K562 (cell line): ENCODE measurements around the gene RALB. TPM values are rescaled to one million over a fixed set of nuclear protein-coding genes. Genes with fewer than 3 reads are reported as not detected.
A peak's percentile ranks its signal among the peaks of the same experiment; 100 is the strongest.

ENCODE experiments used
- BRD9 ChIP-seq: fragments of 450-650 bp; IDR thresholded peaks from 2 replicates; pipeline ENCODE4 v1.6.1; 2018; ENCODE audit warnings: low read depth; ENCODE audit not compliant: partially characterized antibody
- CLOCK ChIP-seq: fragments of 250-450 bp; sonication (Bioruptor Pico); IDR thresholded peaks from 2 replicates; pipeline ENCODE4 v1.4.0; 2020; ENCODE audit warnings: mild to moderate bottlenecking, moderate library complexity, borderline replicate concordance
- DPF2 ChIP-seq: fragments of 450-650 bp; IDR thresholded peaks from 2 replicates; pipeline ENCODE4 v1.6.1; 2016
- ELF4 ChIP-seq: fragments of 450-650 bp; formaldehyde crosslinking; IDR thresholded peaks from 2 replicates; pipeline ENCODE4 v1.4.0; 2022; ENCODE audit warnings: missing genetic modification characterization
- ETS1 ChIP-seq: conservative IDR thresholded peaks from 2 replicates; pipeline ENCODE4 v1.6.1; 2011; ENCODE audit warnings: low read depth, mild to moderate bottlenecking, low read length; ENCODE audit not compliant: control insufficient read depth
- FOXA3 ChIP-seq, 2 experiments: fragments of 450-650 bp in 1 of 2; sonication (generic) in 1 of 2; formaldehyde crosslinking; IDR thresholded peaks in 1 of 2; conservative IDR thresholded peaks in 1 of 2; 2 replicates each; pipeline versions ENCODE4 v1.4.0 to v1.8.0; 2020 to 2022; ENCODE audit warnings: mild to moderate bottlenecking in 2 of 2, missing genetic modification reagents in 1 of 2
- FUS ChIP-seq: fragments of 200-400 bp; formaldehyde crosslinking; optimal IDR thresholded peaks from 2 replicates; pipeline ENCODE3; 2017; ENCODE audit warnings: low read depth, low read length
- GABPB1 ChIP-seq: sonication (generic); formaldehyde crosslinking; IDR thresholded peaks from 2 replicates; pipeline ENCODE4 v1.8.0; 2022; ENCODE audit warnings: mild to moderate bottlenecking, missing genetic modification reagents
- IFI16 ChIP-seq: fragments of 250-450 bp; sonication (Bioruptor Pico); IDR thresholded peaks from 2 replicates; pipeline ENCODE4 v2.1.2; 2022; ENCODE audit warnings: mild to moderate bottlenecking, inconsistent platforms
- KAT8 ChIP-seq: fragments of 450-650 bp; IDR thresholded peaks from 2 replicates; pipeline ENCODE4 v1.6.1; 2016; ENCODE audit warnings: low read depth, mild to moderate bottlenecking
- MNT ChIP-seq, 2 experiments: fragments of 450-650 bp; conservative IDR thresholded peaks; 2 replicates each; pipeline ENCODE4 v1.6.1; 2017; ENCODE audit warnings: mild to moderate bottlenecking in 2 of 2, moderate library complexity in 2 of 2
- NR2C2 ChIP-seq, 2 experiments: fragments of 200-800 bp in 1 of 2; sonication (Bioruptor generic) in 1 of 2; sonication (generic) in 1 of 2; formaldehyde crosslinking in 1 of 2; IDR thresholded peaks; 2 replicates each; pipeline versions ENCODE4 v1.6.1 to v1.8.0; 2016 to 2022; ENCODE audit warnings: mild to moderate bottlenecking in 1 of 2, missing compliant biosample characterization in 1 of 2, missing genetic modification characterization in 1 of 2, missing genetic modification reagents in 1 of 2
- PREB ChIP-seq: sonication (generic); formaldehyde crosslinking; IDR thresholded peaks from 2 replicates; pipeline ENCODE4 v1.8.1; 2023; ENCODE audit warnings: mild to moderate bottlenecking, missing genetic modification reagents
- TAF7 ChIP-seq: fragments of 450-650 bp; IDR thresholded peaks from 2 replicates; pipeline ENCODE4 v1.6.1; 2016; ENCODE audit warnings: missing genetic modification characterization, missing compliant biosample characterization
- TEAD4 ChIP-seq, 2 experiments: sonication (generic) in 1 of 2; formaldehyde crosslinking in 1 of 2; IDR thresholded peaks; 2 replicates each; pipeline versions ENCODE4 v1.6.1 to v1.8.0; 2012 to 2022; ENCODE audit warnings: borderline replicate concordance in 1 of 2, inconsistent platforms in 1 of 2, low read length in 1 of 2, mild to moderate bottlenecking in 1 of 2, missing genetic modification reagents in 1 of 2
- THRAP3 ChIP-seq: fragments of 450-650 bp; IDR thresholded peaks from 2 replicates; pipeline ENCODE4 v1.6.1; 2016; ENCODE audit warnings: mild to moderate bottlenecking, inconsistent platforms, borderline replicate concordance
- ZNF274 ChIP-seq: IDR thresholded peaks from 2 replicates; pipeline ENCODE4 v1.6.1; 2011; ENCODE audit warnings: low read depth, mild to moderate bottlenecking, low read length, moderate library complexity, borderline replicate concordance
- ZNF551 ChIP-seq: fragments of 250-450 bp; sonication (Bioruptor Pico); IDR thresholded peaks from 2 replicates; pipeline ENCODE4 v1.5.0; 2021; ENCODE audit warnings: mild to moderate bottlenecking, moderate library complexity
- ZNF668 ChIP-seq: fragments of 250-450 bp; sonication (Bioruptor Pico); IDR thresholded peaks from 2 replicates; pipeline ENCODE4 v1.8.0; 2022; ENCODE audit warnings: mild to moderate bottlenecking, inconsistent platforms
- ZNF717 ChIP-seq: fragments of 250-450 bp; sonication (Bioruptor Pico); IDR thresholded peaks from 2 replicates; pipeline ENCODE4 v1.5.0; 2021
- polyA plus RNA-seq, 8 experiments: library from polyadenylated mRNA; depleted of rRNA in 4 of 8; stranded (reverse) in 5 of 8; unstranded in 3 of 8; fragments of >200 nt; fragmentation: Nextera tagmentation in 2 of 8; fragmentation: Illumina TruSeq in 1 of 8; extraction: Ambion mirVana in 2 of 8; extraction: Trizol in 1 of 8; gene quantifications; 2 replicates each; pipeline versions ENCODE4 v1.2.1 to v1.2.3, GENCODE V29; 2011 to 2014; ENCODE audit warnings: inconsistent platforms in 1 of 8, missing spikeins in 1 of 8
- total RNA-seq, 7 experiments: library from RNA; depleted of rRNA in 6 of 7; stranded (reverse); fragments of >200 nt in 6 of 7; fragmentation: Illumina TruSeq in 2 of 7; extraction: Trizol in 2 of 7; gene quantifications; 2 replicates each; pipeline versions ENCODE4 v1.2.1 to v1.2.3, GENCODE V29; 2011 to 2021; ENCODE audit warnings: low replicate concordance in 1 of 7

RALB gene
- total and polyA plus RNA-seq, 9 of the 15 experiments (the other 6 are each of a cell fraction or from before 2014, with no cell fraction given), result 14.8 to 65.6 (median 38.4) TPM

GRCh38 chr2:120227111-120227991, 25.3 kb upstream of the RALB start (continued):
- no peak for TF ChIP-seq ELF4
- no peak for TF ChIP-seq KAT8
- no peak for TF ChIP-seq ZNF668
- no peak for TF ChIP-seq NR2C2 (CRISPR knock-in tag; IDR thresholded peaks at IDR 0.05)
- no peak for TF ChIP-seq NR2C2 (tag; IDR thresholded peaks at IDR 0.05)
- no peak for TF ChIP-seq IFI16
- TF ChIP-seq BRD9, result no peak
- TF ChIP-seq PREB (CRISPR knock-in tag), result no peak
- no peak for TF ChIP-seq ZNF551
- no peak for TF ChIP-seq ZNF717 (CRISPR knock-in tag)
- TF ChIP-seq ZNF274, result no peak
- peak; percentile 39; the same call in 1 of the 2 replicates for TF ChIP-seq TEAD4 (IDR thresholded peaks at IDR 0.05; ENCODE audit: low read length)
- TF ChIP-seq TEAD4 (CRISPR knock-in tag; IDR thresholded peaks at IDR 0.05; ENCODE audit: borderline replicate concordance), result no peak
- no peak for TF ChIP-seq TAF7 (tag)
- TF ChIP-seq MNT (conservative IDR thresholded peaks at IDR 0.05), result peak in 1 of 2 experiments; percentile 55; a peak in 3 of 4 replicates
- 0 out of 2 replicates have a peak, but pooled peaks have one; percentile 50 for TF ChIP-seq DPF2
- no peak for TF ChIP-seq FOXA3 (CRISPR knock-in tag; conservative IDR thresholded peaks at IDR 0.05 in 1 of 2, IDR thresholded peaks at IDR 0.05 in 1 of 2)
- no peak for TF ChIP-seq GABPB1 (CRISPR knock-in tag)
- no peak for TF ChIP-seq ETS1
- no peak for TF ChIP-seq FUS
- TF ChIP-seq THRAP3, result no peak
- no peak for TF ChIP-seq CLOCK
